Measurements from ENCODE around the gene YY2.
A peak's percentile ranks its signal among the peaks of the same experiment; 100 is the strongest.
"Not testable (repeated sequence)": the region's sequence is repeated elsewhere in the genome, so short reads cannot be mapped to it uniquely, and the experiment has no call there.

Gene YY2

GRCh38 chrX:21874182-21874581, 18.4 kb downstream of the YY2 start:
- H3K9ac ChIP-seq (ENCODE audit: low read depth, low read length), result not testable (repeated sequence)

GRCh38 chrX:21875013-21875412, 19.2 kb downstream of the YY2 start:
- Histone ChIP-seq H3K9me3 (ENCODE audit: insufficient read depth, low read depth, low read length) (no peaks in the 10 kb centered on the region), H3K27me3 (ENCODE audit: insufficient read depth, low read length) (no peaks in the 10 kb centered on the region), H3K9ac (ENCODE audit: low read depth, low read length) (no peak overlapping the region), H3K36me3 (ENCODE audit: insufficient read depth, low read length) (no peaks in the 10 kb centered on the region; the same call in 1 of the 2 replicates), H3K27ac (ENCODE audit: low read depth, low read length) (no peak overlapping the region), H3K4me3 (ENCODE audit: low read length) (no peak overlapping the region), H3K4me1 (ENCODE audit: insufficient read depth, low read length) (no peaks in the 10 kb centered on the region)
- 90% methylated on average over 1 of the region's 1 CpG for WGBS

More at GRCh38 chrX:21874182-21874581, 18.4 kb downstream of the YY2 start:
- 98% methylated on average over 3 of the region's 3 CpGs for WGBS
- H3K27ac ChIP-seq (ENCODE audit: low read depth, low read length); H3K9me3 ChIP-seq (ENCODE audit: insufficient read depth, low read depth, low read length); H3K4me3 ChIP-seq (ENCODE audit: low read length); H3K36me3 ChIP-seq (ENCODE audit: insufficient read depth, low read length); H3K4me1 ChIP-seq (ENCODE audit: insufficient read depth, low read length); H3K27me3 ChIP-seq (ENCODE audit: insufficient read depth, low read length): not testable (repeated sequence)

GRCh38 chrX:21881881-21882574, 26.2 kb downstream of the YY2 start:
- Histone ChIP-seq H3K27me3 (ENCODE audit: insufficient read depth, low read length) (no peaks in the 10 kb centered on the region), H3K36me3 (ENCODE audit: insufficient read depth, low read length) (peaks cover 4% of the 10 kb centered on the region; the same call in 1 of the 2 replicates), H3K4me1 (ENCODE audit: insufficient read depth, low read length) (peaks cover 4% of the 10 kb centered on the region; the same call in 1 of the 2 replicates), H3K27ac (ENCODE audit: low read depth, low read length) (no peak overlapping the region), H3K9me3 (ENCODE audit: insufficient read depth, low read depth, low read length) (no peaks in the 10 kb centered on the region), H3K9ac (ENCODE audit: low read depth, low read length) (no peak overlapping the region), H3K4me3 (ENCODE audit: low read length) (no peak overlapping the region)
- 100% methylated on average over 2 of the region's 3 CpGs for WGBS

- Histone ChIP-seq H3K27me3 (ENCODE audit: insufficient read depth, low read length) (no peaks in the 10 kb centered on the region), H3K9me3 (ENCODE audit: insufficient read depth, low read depth, low read length) (no peaks in the 10 kb centered on the region), H3K9ac (ENCODE audit: low read depth, low read length) (no peak overlapping the region), H3K4me3 (ENCODE audit: low read length) (no peak overlapping the region), H3K4me1 (ENCODE audit: insufficient read depth, low read length) (peaks cover 4% of the 10 kb centered on the region; the same call in 1 of the 2 replicates), H3K27ac (ENCODE audit: low read depth, low read length) (no peak overlapping the region), H3K36me3 (ENCODE audit: insufficient read depth, low read length) (peaks cover 4% of the 10 kb centered on the region; the same call in 1 of the 2 replicates)
- WGBS, result 96% methylated on average over 5 of the region's 5 CpGs
These were observed 27.5 kb downstream of the YY2 start for GRCh38 chrX:21883258-21883657.

GRCh38 chrX:21885568-21885967, 29.8 kb downstream of the YY2 start:
- H3K36me3 ChIP-seq (ENCODE audit: insufficient read depth, low read length), result 0 out of 2 replicates have a peak, but pooled peaks cover 4% of the 10 kb centered on the region
- H3K9ac ChIP-seq (ENCODE audit: low read depth, low read length), result no peak overlapping the region
- H3K27ac ChIP-seq (ENCODE audit: low read depth, low read length), result no peak overlapping the region
- no peak overlapping the region for H3K4me3 ChIP-seq (ENCODE audit: low read length)
- no peaks in the 10 kb centered on the region for H3K9me3 ChIP-seq (ENCODE audit: insufficient read depth, low read depth, low read length)
- 96% methylated on average over 1 of the region's 1 CpG for WGBS
- no peaks in the 10 kb centered on the region for H3K27me3 ChIP-seq (ENCODE audit: insufficient read depth, low read length)
- peaks cover 4% of the 10 kb centered on the region; the same call in 1 of the 2 replicates for H3K4me1 ChIP-seq (ENCODE audit: insufficient read depth, low read length)

GRCh38 chrX:21905313-21905712, 49.5 kb downstream of the YY2 start:
- H3K27me3 ChIP-seq (ENCODE audit: insufficient read depth, low read length), result no peaks in the 10 kb centered on the region
- H3K9me3 ChIP-seq (ENCODE audit: insufficient read depth, low read depth, low read length), result no peaks in the 10 kb centered on the region
- peak overlapping the region; percentile 79 for H3K27ac ChIP-seq (ENCODE audit: low read depth, low read length)
- no peak overlapping the region for H3K4me3 ChIP-seq (ENCODE audit: low read length)
- H3K36me3 ChIP-seq (ENCODE audit: insufficient read depth, low read length), result no peaks in the 10 kb centered on the region
- 61% methylated on average over 1 of the region's 2 CpGs for WGBS
- peak overlapping the region; percentile 2; the same call in 1 of the 2 replicates for H3K9ac ChIP-seq (ENCODE audit: low read depth, low read length)
- peaks cover 24% of the 10 kb centered on the region for H3K4me1 ChIP-seq (ENCODE audit: insufficient read depth, low read length)

- Histone ChIP-seq H3K9me3 (ENCODE audit: insufficient read depth, low read depth, low read length) (no peaks in the 10 kb centered on the region), H3K4me1 (ENCODE audit: insufficient read depth, low read length) (peaks cover 24% of the 10 kb centered on the region), H3K4me3 (ENCODE audit: low read length) (no peak overlapping the region), H3K27ac (ENCODE audit: low read depth, low read length) (peak overlapping the region; percentile 64), H3K9ac (ENCODE audit: low read depth, low read length) (no peak overlapping the region), H3K27me3 (ENCODE audit: insufficient read depth, low read length) (no peaks in the 10 kb centered on the region), H3K36me3 (ENCODE audit: insufficient read depth, low read length) (no peaks in the 10 kb centered on the region)
- 96% methylated on average over 2 of the region's 3 CpGs for WGBS
These were observed 50.2 kb downstream of the YY2 start for GRCh38 chrX:21905953-21906352.

GRCh38 chrX:21907260-21907659, 51.5 kb downstream of the YY2 start:
- no peak overlapping the region for H3K4me3 ChIP-seq (ENCODE audit: low read length)
- H3K27me3 ChIP-seq (ENCODE audit: insufficient read depth, low read length), result no peaks in the 10 kb centered on the region
- H3K4me1 ChIP-seq (ENCODE audit: insufficient read depth, low read length), result peaks cover 24% of the 10 kb centered on the region
- H3K27ac ChIP-seq (ENCODE audit: low read depth, low read length), result no peak overlapping the region
- WGBS, result 71% methylated on average over 1 of the region's 1 CpG
- no peaks in the 10 kb centered on the region for H3K9me3 ChIP-seq (ENCODE audit: insufficient read depth, low read depth, low read length)
- H3K9ac ChIP-seq (ENCODE audit: low read depth, low read length), result no peak overlapping the region
- H3K36me3 ChIP-seq (ENCODE audit: insufficient read depth, low read length), result no peaks in the 10 kb centered on the region
